Breast epithelium (tissue), 3 donors: ENCODE data around the gene MTHFD2L.

Experiments used
- CTCF ChIP-seq, 3 donors: fragments of 450-650 bp; IDR thresholded peaks; one replicate each; pipeline ENCODE4 v1.5.1; 2016 to 2017; ENCODE audit warnings: antibody characterized with exemption in 3 of 3, mild to moderate bottlenecking in 3 of 3, moderate library complexity in 3 of 3
- POLR2A ChIP-seq: fragments of 450-650 bp; IDR thresholded peaks from one replicate; pipeline ENCODE4 v1.6.1; 2016; ENCODE audit warnings: antibody characterized with exemption, mild to moderate bottlenecking, moderate library complexity

DNA sequence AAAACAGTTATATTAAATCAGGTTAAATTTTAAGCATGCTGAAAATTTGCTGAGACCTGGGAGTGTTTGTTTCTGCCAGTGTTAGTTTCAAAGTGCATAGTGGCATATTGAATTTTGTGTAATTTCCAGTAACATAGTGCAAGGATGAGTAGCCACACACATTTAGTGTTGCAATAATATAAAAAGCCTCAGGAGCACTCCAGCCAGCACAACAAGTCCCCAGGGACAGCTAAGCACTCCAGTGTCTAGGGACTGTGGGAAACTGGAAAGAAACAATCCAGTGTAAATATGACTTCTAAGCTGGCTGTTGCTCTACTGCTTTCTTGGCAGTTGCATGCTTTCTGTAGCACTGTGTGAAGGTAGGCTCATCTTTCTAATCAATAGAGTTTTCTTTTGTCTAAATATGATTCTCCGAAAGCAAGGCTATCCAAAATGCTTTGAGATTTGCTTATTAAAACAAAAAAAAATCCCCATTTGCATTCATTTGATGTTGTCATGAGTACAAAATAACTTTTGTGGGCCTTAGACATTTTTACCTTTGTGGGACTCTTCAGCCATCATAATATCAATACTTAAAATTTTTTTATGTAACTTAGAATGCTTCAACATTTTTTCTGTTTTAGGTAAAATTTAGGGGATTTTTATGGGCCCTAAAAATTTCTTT, 34.7 kb upstream of the MTHFD2L start:
- TF ChIP-seq CTCF (IDR thresholded peaks at IDR 0.05) (no peak), POLR2A (no peak)
